ENCODE measurements around the gene RASSF6.

- TF ChIP-seq PKNOX1 (IDR thresholded peaks at IDR 0.05) (no peak), ELF4 (IDR thresholded peaks at IDR 0.05) (no peak), BHLHE40 (IDR thresholded peaks at IDR 0.05; ENCODE audit: borderline replicate concordance) (no peak), L3MBTL2 (conservative IDR thresholded peaks at IDR 0.05) (peak; percentile 39; the same call in 1 of the 2 replicates), ARNT (IDR thresholded peaks at IDR 0.05) (no peak), CTBP1 (IDR thresholded peaks at IDR 0.05; ENCODE audit: borderline replicate concordance) (no peak), NFRKB (IDR thresholded peaks at IDR 0.05) (no peak), FOXK2 (IDR thresholded peaks at IDR 0.05) (no peak), FOXM1 (IDR thresholded peaks at IDR 0.05; ENCODE audit: borderline replicate concordance) (no peak), SUZ12 (IDR thresholded peaks at IDR 0.05) (no peak), SP1 (IDR thresholded peaks at IDR 0.05) (no peak), TARDBP (IDR thresholded peaks at IDR 0.05) (no peak), ZNF384 (IDR thresholded peaks at IDR 0.05) (no peak)
Observed at GRCh38 chr4:73620115-73620792, at the start of gene RASSF6.
